Tibial nerve (tissue), 4 donors: Measurements from ENCODE around the gene SLX4IP.

Experiments
- EP300 ChIP-seq, 2 donors: sonication (generic); formaldehyde crosslinking; IDR thresholded peaks; one replicate each; pipeline ENCODE4 v1.6.1; 2017; ENCODE audit warnings: antibody characterized with exemption in 2 of 2, mild to moderate bottlenecking in 1 of 2
- TF ChIP-seq, protein P1 (sequence below), 5 experiments: fragments of 200-600 bp in 3 of 5; fragments of 450-650 bp in 2 of 5; sonication (generic) in 3 of 5; IDR thresholded peaks; one replicate each; pipeline ENCODE4 v1.5.1; 2016 to 2019; ENCODE audit warnings: antibody characterized with exemption in 5 of 5, mild to moderate bottlenecking in 3 of 5, moderate library complexity in 2 of 5

DNA sequence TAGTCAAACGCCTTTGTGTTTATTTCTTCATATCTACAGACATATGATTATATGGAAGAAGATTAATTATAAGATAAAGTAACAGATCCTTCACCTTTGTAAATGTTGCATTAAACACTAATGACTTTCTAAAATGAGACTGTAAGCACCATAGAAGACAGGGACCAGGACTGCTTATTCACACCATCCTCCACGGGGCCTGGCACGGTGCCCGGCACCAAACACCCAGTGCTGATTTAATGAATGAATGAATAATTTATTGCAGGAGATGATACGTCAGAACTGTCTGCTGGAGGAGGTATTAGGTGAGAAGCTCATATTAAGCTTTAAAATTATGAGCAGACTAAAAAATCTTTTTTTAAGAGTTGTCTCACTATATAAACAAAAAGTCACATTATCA lies 88.3 kb downstream of the SLX4IP start:
- TF ChIP-seq EP300 (IDR thresholded peaks at IDR 0.05), result no peak
- TF ChIP-seq, protein P1, sequence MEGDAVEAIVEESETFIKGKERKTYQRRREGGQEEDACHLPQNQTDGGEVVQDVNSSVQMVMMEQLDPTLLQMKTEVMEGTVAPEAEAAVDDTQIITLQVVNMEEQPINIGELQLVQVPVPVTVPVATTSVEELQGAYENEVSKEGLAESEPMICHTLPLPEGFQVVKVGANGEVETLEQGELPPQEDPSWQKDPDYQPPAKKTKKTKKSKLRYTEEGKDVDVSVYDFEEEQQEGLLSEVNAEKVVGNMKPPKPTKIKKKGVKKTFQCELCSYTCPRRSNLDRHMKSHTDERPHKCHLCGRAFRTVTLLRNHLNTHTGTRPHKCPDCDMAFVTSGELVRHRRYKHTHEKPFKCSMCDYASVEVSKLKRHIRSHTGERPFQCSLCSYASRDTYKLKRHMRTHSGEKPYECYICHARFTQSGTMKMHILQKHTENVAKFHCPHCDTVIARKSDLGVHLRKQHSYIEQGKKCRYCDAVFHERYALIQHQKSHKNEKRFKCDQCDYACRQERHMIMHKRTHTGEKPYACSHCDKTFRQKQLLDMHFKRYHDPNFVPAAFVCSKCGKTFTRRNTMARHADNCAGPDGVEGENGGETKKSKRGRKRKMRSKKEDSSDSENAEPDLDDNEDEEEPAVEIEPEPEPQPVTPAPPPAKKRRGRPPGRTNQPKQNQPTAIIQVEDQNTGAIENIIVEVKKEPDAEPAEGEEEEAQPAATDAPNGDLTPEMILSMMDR (IDR thresholded peaks at IDR 0.05), result no peak
